Measurements from ENCODE around the gene HEY2.

Gene HEY2

DNA sequence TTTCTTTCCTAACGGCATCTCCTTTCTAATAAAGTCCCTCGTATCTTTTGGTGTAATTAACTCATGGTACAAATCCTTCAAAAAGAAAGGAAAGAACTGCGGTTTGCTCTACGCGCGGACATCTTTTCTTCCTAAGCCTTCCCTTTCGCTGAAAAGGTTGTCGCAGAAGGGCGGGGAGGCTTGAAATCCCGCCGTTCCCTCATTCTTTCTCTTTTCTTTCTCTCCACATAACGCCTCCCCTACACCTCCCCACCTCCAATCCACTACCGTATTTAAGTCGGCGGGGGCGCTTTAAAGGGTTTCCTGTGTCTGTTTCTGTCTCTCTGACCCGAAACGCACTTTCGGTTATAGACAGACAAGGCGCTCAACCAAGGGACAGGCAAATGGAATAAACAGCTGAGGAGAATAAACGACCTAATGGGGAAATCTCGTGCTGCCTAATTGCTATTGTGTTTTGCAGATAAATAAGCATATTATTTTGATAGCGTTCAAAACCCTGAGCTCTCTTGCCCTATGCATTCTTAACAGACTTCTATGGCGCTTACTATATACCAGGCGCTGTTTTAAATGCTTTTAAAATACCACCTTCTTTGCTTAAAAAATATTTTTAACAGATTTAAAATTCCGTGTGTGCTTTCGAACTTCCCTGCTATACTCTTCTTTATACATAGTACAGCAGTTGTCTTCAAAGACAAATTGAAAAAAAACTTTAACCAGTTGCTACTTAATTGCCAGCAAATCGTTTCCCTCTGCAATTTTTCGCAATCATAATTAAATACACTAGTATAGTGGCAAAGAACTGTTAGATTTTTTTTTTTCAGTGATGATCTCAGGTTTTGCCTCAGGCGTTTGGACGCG, 2.5 kb upstream of the HEY2 start (continued):
- TF ChIP-seq, protein P1, sequence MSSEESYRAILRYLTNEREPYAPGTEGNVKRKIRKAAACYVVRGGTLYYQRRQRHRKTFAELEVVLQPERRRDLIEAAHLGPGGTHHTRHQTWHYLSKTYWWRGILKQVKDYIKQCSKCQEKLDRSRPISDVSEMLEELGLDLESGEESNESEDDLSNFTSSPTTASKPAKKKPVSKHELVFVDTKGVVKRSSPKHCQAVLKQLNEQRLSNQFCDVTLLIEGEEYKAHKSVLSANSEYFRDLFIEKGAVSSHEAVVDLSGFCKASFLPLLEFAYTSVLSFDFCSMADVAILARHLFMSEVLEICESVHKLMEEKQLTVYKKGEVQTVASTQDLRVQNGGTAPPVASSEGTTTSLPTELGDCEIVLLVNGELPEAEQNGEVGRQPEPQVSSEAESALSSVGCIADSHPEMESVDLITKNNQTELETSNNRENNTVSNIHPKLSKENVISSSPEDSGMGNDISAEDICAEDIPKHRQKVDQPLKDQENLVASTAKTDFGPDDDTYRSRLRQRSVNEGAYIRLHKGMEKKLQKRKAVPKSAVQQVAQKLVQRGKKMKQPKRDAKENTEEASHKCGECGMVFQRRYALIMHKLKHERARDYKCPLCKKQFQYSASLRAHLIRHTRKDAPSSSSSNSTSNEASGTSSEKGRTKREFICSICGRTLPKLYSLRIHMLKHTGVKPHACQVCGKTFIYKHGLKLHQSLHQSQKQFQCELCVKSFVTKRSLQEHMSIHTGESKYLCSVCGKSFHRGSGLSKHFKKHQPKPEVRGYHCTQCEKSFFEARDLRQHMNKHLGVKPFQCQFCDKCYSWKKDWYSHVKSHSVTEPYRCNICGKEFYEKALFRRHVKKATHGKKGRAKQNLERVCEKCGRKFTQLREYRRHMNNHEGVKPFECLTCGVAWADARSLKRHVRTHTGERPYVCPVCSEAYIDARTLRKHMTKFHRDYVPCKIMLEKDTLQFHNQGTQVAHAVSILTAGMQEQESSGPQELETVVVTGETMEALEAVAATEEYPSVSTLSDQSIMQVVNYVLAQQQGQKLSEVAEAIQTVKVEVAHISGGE (tag by site-specific recombination; conservative IDR thresholded peaks at IDR 0.05; ENCODE audit: low read depth): no peak; the same call in 1 of the 2 replicates
- TF ChIP-seq ZNF521 (tag by site-specific recombination; IDR thresholded peaks at IDR 0.05) (no peak), ZNF433 (tag by site-specific recombination; IDR thresholded peaks at IDR 0.05; ENCODE audit: low read depth) (no peak), ZNF654 (tag by site-specific recombination; IDR thresholded peaks at IDR 0.05; ENCODE audit: low read depth) (no peak; the same call in 1 of the 2 replicates), ZNF585B (tag by site-specific recombination; IDR thresholded peaks at IDR 0.05) (no peak), ZSCAN30 (tag by site-specific recombination; IDR thresholded peaks at IDR 0.05) (no peak), ZNF555 (tag by site-specific recombination; conservative IDR thresholded peaks at IDR 0.05) (no peak), ZNF837 (tag by site-specific recombination; IDR thresholded peaks at IDR 0.05) (no peak), SETDB1 (IDR thresholded peaks at IDR 0.05; ENCODE audit: insufficient read length, low read length) (no peak), ZNF202 (tag by site-specific recombination; IDR thresholded peaks at IDR 0.05; ENCODE audit: borderline replicate concordance) (no peak), ZXDB (tag by site-specific recombination; IDR thresholded peaks at IDR 0.05) (peak; percentile 53), KLF7 (tag by site-specific recombination; IDR thresholded peaks at IDR 0.05; ENCODE audit: borderline replicate concordance) (no peak), ZNF626 (tag by site-specific recombination; IDR thresholded peaks at IDR 0.05) (no peak), ZNF561 (tag by site-specific recombination; IDR thresholded peaks at IDR 0.05; ENCODE audit: borderline replicate concordance) (peak; percentile 79), ZNF10 (tag by site-specific recombination; IDR thresholded peaks at IDR 0.05) (no peak), ZNF366 (tag by site-specific recombination; conservative IDR thresholded peaks at IDR 0.05) (peak; percentile 86), ZNF426 (tag by site-specific recombination; IDR thresholded peaks at IDR 0.05) (no peak), ZNF146 (tag by site-specific recombination; IDR thresholded peaks at IDR 0.05) (no peak), ZNF350 (tag by site-specific recombination; IDR thresholded peaks at IDR 0.05) (no peak)
- TF ChIP-seq, protein P2, sequence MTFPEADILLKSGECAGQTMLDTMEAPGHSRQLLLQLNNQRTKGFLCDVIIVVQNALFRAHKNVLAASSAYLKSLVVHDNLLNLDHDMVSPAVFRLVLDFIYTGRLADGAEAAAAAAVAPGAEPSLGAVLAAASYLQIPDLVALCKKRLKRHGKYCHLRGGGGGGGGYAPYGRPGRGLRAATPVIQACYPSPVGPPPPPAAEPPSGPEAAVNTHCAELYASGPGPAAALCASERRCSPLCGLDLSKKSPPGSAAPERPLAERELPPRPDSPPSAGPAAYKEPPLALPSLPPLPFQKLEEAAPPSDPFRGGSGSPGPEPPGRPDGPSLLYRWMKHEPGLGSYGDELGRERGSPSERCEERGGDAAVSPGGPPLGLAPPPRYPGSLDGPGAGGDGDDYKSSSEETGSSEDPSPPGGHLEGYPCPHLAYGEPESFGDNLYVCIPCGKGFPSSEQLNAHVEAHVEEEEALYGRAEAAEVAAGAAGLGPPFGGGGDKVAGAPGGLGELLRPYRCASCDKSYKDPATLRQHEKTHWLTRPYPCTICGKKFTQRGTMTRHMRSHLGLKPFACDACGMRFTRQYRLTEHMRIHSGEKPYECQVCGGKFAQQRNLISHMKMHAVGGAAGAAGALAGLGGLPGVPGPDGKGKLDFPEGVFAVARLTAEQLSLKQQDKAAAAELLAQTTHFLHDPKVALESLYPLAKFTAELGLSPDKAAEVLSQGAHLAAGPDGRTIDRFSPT (tag by site-specific recombination; IDR thresholded peaks at IDR 0.05): no peak
- TF ChIP-seq, protein P3, sequence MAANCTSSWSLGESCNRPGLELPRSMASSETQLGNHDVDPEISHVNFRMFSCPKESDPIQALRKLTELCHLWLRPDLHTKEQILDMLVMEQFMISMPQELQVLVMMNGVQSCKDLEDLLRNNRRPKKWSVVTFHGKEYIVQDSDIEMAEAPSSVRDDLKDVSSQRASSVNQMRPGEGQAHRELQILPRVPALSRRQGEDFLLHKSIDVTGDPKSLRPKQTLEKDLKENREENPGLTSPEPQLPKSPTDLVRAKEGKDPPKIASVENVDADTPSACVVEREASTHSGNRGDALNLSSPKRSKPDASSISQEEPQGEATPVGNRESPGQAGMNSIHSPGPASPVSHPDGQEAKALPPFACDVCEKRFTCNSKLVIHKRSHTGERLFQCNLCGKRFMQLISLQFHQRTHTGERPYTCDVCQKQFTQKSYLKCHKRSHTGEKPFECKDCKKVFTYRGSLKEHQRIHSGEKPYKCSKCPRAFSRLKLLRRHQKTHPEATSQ (tag by site-specific recombination; IDR thresholded peaks at IDR 0.05): no peak
- TF ChIP-seq, protein P4, sequence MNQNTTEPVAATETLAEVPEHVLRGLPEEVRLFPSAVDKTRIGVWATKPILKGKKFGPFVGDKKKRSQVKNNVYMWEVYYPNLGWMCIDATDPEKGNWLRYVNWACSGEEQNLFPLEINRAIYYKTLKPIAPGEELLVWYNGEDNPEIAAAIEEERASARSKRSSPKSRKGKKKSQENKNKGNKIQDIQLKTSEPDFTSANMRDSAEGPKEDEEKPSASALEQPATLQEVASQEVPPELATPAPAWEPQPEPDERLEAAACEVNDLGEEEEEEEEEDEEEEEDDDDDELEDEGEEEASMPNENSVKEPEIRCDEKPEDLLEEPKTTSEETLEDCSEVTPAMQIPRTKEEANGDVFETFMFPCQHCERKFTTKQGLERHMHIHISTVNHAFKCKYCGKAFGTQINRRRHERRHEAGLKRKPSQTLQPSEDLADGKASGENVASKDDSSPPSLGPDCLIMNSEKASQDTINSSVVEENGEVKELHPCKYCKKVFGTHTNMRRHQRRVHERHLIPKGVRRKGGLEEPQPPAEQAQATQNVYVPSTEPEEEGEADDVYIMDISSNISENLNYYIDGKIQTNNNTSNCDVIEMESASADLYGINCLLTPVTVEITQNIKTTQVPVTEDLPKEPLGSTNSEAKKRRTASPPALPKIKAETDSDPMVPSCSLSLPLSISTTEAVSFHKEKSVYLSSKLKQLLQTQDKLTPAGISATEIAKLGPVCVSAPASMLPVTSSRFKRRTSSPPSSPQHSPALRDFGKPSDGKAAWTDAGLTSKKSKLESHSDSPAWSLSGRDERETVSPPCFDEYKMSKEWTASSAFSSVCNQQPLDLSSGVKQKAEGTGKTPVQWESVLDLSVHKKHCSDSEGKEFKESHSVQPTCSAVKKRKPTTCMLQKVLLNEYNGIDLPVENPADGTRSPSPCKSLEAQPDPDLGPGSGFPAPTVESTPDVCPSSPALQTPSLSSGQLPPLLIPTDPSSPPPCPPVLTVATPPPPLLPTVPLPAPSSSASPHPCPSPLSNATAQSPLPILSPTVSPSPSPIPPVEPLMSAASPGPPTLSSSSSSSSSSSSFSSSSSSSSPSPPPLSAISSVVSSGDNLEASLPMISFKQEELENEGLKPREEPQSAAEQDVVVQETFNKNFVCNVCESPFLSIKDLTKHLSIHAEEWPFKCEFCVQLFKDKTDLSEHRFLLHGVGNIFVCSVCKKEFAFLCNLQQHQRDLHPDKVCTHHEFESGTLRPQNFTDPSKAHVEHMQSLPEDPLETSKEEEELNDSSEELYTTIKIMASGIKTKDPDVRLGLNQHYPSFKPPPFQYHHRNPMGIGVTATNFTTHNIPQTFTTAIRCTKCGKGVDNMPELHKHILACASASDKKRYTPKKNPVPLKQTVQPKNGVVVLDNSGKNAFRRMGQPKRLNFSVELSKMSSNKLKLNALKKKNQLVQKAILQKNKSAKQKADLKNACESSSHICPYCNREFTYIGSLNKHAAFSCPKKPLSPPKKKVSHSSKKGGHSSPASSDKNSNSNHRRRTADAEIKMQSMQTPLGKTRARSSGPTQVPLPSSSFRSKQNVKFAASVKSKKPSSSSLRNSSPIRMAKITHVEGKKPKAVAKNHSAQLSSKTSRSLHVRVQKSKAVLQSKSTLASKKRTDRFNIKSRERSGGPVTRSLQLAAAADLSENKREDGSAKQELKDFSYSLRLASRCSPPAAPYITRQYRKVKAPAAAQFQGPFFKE (tag by site-specific recombination; IDR thresholded peaks at IDR 0.05; ENCODE audit: borderline replicate concordance): no peak
- TF ChIP-seq, protein P5, sequence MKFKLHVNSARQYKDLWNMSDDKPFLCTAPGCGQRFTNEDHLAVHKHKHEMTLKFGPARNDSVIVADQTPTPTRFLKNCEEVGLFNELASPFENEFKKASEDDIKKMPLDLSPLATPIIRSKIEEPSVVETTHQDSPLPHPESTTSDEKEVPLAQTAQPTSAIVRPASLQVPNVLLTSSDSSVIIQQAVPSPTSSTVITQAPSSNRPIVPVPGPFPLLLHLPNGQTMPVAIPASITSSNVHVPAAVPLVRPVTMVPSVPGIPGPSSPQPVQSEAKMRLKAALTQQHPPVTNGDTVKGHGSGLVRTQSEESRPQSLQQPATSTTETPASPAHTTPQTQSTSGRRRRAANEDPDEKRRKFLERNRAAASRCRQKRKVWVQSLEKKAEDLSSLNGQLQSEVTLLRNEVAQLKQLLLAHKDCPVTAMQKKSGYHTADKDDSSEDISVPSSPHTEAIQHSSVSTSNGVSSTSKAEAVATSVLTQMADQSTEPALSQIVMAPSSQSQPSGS (tag by site-specific recombination; IDR thresholded peaks at IDR 0.05; ENCODE audit: low read depth): no peak

Data from HEK293 (cell line).